Muscle of back (tissue), 11 donors: ENCODE data around the gene HGD. TPM values are rescaled to one million over a fixed set of nuclear protein-coding genes. Genes with fewer than 3 reads are reported as not detected.

Experiments used
- DNase-seq, 3 donors: peaks; one replicate each; pipeline versions ENCODE4 v3.0.0 to v3.0.0-alpha.2; 2013
- polyA plus RNA-seq, 10 donors: library from polyadenylated mRNA; unstranded; fragments of 120-200 nt; gene quantifications; one replicate each; pipeline ENCODE4 v1.2.1, GENCODE V29; 2013; ENCODE audit not compliant: insufficient read length in 10 of 10

Gene HGD
- polyA plus RNA-seq, 10 donors = 0.10 to 0.53 (median 0.22) TPM; not detected in 4

- DNase-seq = no peak
Observed at GRCh38 chr3:120595788-120596115, 86.3 kb downstream of the HGD start.

GRCh38 chr3:120587332-120587975 lies 94.6 kb downstream of the HGD start:
- DNase-seq = no peak

Other genes starting within 250 kb of the HGD start
- 1,000 to 10,000 TPM in 3 of 10 donors, 100 to 1,000 TPM in 7; 611 to 1,193 (median 791) TPM for gene FSTL1, start 231.2 kb downstream of the HGD start, polyA plus RNA-seq
- gene NDUFB4, start 85.9 kb downstream of the HGD start, polyA plus RNA-seq = 100 to 1,000 TPM; 150 to 178 (median 163) TPM
- gene RABL3, start 60.3 kb upstream of the HGD start, polyA plus RNA-seq = 10 to 100 TPM; 14.5 to 25.6 (median 21.4) TPM
- 10 to 100 TPM in 9 of 10 donors, 1 to 10 TPM in 1; 8.2 to 13.8 (median 11.1) TPM for gene GTF2E1, start 60.5 kb upstream of the HGD start, polyA plus RNA-seq
- gene STXBP5L, start 226.0 kb upstream of the HGD start, polyA plus RNA-seq = under 1 TPM in 7 of 10 donors, not detected in 3; 0.03 to 0.20 (median 0.06) TPM